Measurements from ENCODE around the gene SSC5D. TPM values are rescaled to one million over a fixed set of nuclear protein-coding genes. Genes with fewer than 3 reads are reported as not detected.

The SSC5D gene
- total and polyA plus RNA-seq, 9 of the 15 experiments (the other 6 are each of a cell fraction or from before 2014, with no cell fraction given), result 0.04 to 0.71 (median 0.14) TPM; not detected in 2

- peak; percentile 42; the same call in 1 of the 2 replicates for TF ChIP-seq HMBOX1 (IDR thresholded peaks at IDR 0.05)
- TF ChIP-seq ZNF609 (CRISPR knock-in tag; IDR thresholded peaks at IDR 0.05; ENCODE audit: borderline replicate concordance), result no peak
- no peak for TF ChIP-seq ATF1 (CRISPR knock-in tag; IDR thresholded peaks at IDR 0.05)
- peak; percentile 28 for TF ChIP-seq ATF1 (tag; IDR thresholded peaks at IDR 0.05)
- no peak for TF ChIP-seq PRDM10 (IDR thresholded peaks at IDR 0.05; ENCODE audit: partially characterized antibody)
- TF ChIP-seq ELK1 (CRISPR knock-in tag; IDR thresholded peaks at IDR 0.05), result no peak
- TF ChIP-seq CREB3 (tag; conservative IDR thresholded peaks at IDR 0.05; ENCODE audit: low read depth), result peak; percentile 42; the same call in 1 of the 2 replicates
- TF ChIP-seq ATF4 (CRISPR knock-in tag; IDR thresholded peaks at IDR 0.05), result no peak
- TF ChIP-seq CREB5 (CRISPR knock-in tag; IDR thresholded peaks at IDR 0.05), result no peak
- no peak for TF ChIP-seq ZNF584 (CRISPR knock-in tag; IDR thresholded peaks at IDR 0.05; ENCODE audit: low read depth)
Observed at GRCh38 chr19:55459950-55460657, 28.1 kb upstream of the SSC5D start (continued).
